ENCODE results near the gene TPCN2. TPM values are rescaled to one million over a fixed set of nuclear protein-coding genes. Genes with fewer than 3 reads are reported as not detected.
"Not testable (repeated sequence)": the region's sequence is repeated elsewhere in the genome, so short reads cannot be mapped to it uniquely, and the experiment has no call there.

The TPCN2 gene
- total and polyA plus RNA-seq, 2 experiments from 2014 or later = 39.4 to 42.2 TPM

DNA sequence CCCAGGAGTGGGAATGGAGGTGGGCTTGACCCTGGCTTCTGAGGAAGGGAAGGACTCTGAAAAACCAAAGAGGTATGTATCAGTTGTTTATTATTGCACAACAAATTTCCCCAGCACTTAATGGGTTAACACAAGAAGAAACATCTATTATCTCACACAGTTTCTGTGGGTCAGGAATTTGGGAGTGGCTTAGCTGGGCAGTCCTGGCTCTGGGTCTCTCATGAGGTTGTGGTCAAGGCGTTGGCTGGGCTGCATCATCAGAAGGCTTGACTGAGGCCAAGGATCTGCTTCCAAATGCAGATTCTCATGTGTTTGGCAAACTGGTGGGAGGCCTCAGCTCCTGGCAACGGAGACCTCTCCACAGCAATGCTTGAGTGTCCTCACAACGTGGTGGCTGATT lies 89.5 kb downstream of the TPCN2 start:
- Histone ChIP-seq H3K27me3 (no peaks in the 10 kb centered on the region), H3K4me1 (ENCODE audit: low read depth) (no peaks in the 10 kb centered on the region), H3K27ac (no peak overlapping the region), H3K4me3 (no peak overlapping the region), H3K9me3 (ENCODE audit: low read depth) (no peaks in the 10 kb centered on the region), H3K36me3 (no peaks in the 10 kb centered on the region)
- TF ChIP-seq, protein P1, sequence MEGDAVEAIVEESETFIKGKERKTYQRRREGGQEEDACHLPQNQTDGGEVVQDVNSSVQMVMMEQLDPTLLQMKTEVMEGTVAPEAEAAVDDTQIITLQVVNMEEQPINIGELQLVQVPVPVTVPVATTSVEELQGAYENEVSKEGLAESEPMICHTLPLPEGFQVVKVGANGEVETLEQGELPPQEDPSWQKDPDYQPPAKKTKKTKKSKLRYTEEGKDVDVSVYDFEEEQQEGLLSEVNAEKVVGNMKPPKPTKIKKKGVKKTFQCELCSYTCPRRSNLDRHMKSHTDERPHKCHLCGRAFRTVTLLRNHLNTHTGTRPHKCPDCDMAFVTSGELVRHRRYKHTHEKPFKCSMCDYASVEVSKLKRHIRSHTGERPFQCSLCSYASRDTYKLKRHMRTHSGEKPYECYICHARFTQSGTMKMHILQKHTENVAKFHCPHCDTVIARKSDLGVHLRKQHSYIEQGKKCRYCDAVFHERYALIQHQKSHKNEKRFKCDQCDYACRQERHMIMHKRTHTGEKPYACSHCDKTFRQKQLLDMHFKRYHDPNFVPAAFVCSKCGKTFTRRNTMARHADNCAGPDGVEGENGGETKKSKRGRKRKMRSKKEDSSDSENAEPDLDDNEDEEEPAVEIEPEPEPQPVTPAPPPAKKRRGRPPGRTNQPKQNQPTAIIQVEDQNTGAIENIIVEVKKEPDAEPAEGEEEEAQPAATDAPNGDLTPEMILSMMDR (IDR thresholded peaks at IDR 0.05; ENCODE audit: low read depth, low read length) = no peak
- DNase-seq (ENCODE audit: low read depth in 1 of 2, low spot score in 1 of 2) = peak in 1 of 2 donors; percentile 72

DNA sequence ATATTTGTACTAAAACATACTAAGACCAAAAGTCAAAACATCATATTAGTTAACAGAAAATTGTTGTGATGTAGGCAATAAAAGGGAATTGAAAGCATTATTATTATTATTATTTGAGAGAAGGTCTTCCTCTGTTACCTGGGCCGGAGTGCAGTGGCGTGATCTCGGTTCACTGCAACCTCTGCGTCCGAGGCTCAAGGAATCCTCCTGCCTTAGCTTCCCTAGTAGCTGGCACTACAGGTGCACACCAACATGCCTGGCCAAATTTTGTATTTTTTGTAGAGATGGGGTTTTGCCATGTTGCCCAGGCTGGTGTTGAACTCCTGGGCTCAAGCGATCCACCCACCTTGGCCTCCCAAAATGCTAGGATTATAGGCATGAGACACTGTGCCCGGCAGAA lies 91.4 kb downstream of the TPCN2 start:
- not testable (repeated sequence) for H3K27me3 ChIP-seq; H3K27ac ChIP-seq; H3K4me1 ChIP-seq (ENCODE audit: low read depth); H3K4me3 ChIP-seq; H3K36me3 ChIP-seq; DNase-seq (ENCODE audit: low read depth in 1 of 2, low spot score in 1 of 2); H3K9me3 ChIP-seq (ENCODE audit: low read depth)

DNA sequence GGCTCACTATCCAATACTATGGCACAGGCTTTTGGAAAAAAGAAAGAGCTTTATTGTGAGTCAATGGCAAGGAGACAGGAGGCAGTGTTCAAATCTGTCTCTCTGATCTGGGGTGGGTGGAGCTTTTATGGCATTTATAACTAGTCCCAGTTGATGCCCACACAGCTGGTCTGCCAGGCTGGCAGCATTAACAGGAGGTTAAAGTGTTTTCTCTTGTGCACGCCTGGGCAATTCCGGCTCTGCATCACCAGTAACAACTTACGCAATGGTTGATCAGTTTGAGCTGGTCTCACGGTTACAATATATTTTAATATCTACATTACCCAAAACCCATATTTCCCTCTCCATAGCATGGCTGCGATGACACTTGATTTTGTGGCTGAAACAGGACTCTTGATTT lies 91.9 kb downstream of the TPCN2 start:
- Histone ChIP-seq H3K4me3 (no peak overlapping the region), H3K9me3 (ENCODE audit: low read depth) (no peaks in the 10 kb centered on the region), H3K27ac (no peak overlapping the region), H3K27me3 (no peaks in the 10 kb centered on the region), H3K4me1 (ENCODE audit: low read depth) (no peaks in the 10 kb centered on the region), H3K36me3 (no peaks in the 10 kb centered on the region)
- TF ChIP-seq, protein P1 (IDR thresholded peaks at IDR 0.05; ENCODE audit: low read depth, low read length) = no peak
- no peak for DNase-seq (ENCODE audit: low read depth in 1 of 2, low spot score in 1 of 2)

DNA sequence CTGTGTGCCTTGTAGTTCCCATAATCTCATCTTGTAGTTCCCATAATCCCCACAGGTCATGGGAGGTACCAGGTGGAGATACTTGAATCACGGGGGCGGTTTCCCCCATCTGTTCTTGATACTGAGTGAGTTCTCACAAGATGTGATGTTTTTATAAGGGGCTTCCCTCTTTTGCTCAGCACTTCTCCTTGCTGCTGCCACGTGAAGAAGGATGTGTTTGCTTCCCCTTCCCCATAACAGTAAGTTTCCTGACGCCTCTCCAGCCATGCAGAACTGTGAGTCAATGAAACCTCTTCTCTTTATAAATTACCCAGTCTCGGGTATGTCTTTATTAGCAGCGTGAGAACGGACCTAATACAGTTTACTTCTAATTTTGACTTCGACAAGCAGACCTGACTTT lies 93.0 kb downstream of the TPCN2 start:
- Histone ChIP-seq H3K27me3 (no peaks in the 10 kb centered on the region), H3K4me3 (no peak overlapping the region), H3K27ac (no peak overlapping the region), H3K4me1 (ENCODE audit: low read depth) (no peaks in the 10 kb centered on the region), H3K9me3 (ENCODE audit: low read depth) (no peaks in the 10 kb centered on the region), H3K36me3 (no peaks in the 10 kb centered on the region)
- TF ChIP-seq, protein P1 (IDR thresholded peaks at IDR 0.05; ENCODE audit: low read depth, low read length) = no peak
- no peak for DNase-seq (ENCODE audit: low read depth in 1 of 2, low spot score in 1 of 2)

DNA sequence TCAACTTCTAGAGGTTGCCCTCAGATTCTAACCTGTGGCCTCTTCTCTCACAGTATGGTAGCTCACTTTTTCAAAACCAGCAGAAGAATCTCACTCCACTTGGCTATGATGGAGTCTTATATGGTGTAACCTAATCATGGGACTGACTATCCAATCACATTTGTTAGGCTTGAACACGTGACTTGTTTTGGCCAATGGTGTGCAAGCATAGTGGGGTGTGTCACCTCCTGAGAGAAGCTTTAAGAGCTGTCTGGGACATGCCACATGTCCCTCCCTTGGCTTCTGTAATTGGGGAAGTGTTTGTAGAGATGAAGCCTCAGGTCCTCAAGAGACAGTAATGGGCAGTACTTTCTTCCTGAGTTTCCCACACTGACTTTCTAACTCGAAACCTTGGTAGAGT lies 94.2 kb downstream of the TPCN2 start:
- Histone ChIP-seq H3K27me3 (no peaks in the 10 kb centered on the region), H3K4me3 (no peak overlapping the region)
- no peak for DNase-seq (ENCODE audit: low read depth in 1 of 2, low spot score in 1 of 2)

DNA sequence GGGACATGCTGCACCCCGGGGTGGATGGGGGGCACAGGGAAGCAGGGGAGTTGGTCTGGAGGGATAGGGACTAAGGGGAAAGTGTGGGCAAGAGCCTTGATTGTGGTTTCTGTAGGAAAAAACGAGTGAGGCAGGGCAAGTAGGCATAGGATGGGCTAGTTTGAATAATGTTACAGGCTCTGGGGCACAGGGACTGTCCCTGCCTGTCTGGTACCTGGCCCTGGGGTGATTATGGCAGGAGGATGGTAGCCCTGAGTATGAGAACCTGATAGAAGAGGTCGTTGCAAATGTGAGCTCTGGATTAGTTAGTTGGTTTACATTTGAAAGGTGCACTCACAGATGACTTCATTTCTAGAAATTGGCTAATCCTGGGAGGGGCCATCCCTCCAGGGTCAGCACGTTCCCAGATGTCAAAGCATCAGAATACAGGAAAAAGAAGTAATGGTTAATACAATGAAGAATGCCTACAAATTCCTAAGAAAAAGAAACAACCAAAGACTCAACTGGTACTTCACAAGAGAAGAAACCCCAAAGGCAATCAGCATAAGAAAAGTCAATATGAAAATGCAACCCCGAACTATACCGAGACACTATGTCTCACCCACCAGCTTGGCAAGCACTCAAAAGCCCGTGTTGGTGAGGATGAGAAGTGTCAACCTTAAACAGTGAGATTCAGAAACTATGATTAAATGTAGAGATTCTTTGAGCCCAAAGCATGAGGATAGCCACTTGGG lies 95.8 kb downstream of the TPCN2 start:
- Histone ChIP-seq H3K4me1 (ENCODE audit: low read depth) (no peaks in the 10 kb centered on the region), H3K36me3 (no peaks in the 10 kb centered on the region), H3K9me3 (ENCODE audit: low read depth) (no peaks in the 10 kb centered on the region), H3K27ac (no peak overlapping the region), H3K27me3 (no peaks in the 10 kb centered on the region), H3K4me3 (no peak overlapping the region)
- no peak for DNase-seq (ENCODE audit: low read depth in 1 of 2, low spot score in 1 of 2)
- TF ChIP-seq, protein P1 (IDR thresholded peaks at IDR 0.05; ENCODE audit: low read depth, low read length) = no peak

More for the DNA sequence above, 94.2 kb downstream of the TPCN2 start:
- Histone ChIP-seq H3K4me1 (ENCODE audit: low read depth) (no peaks in the 10 kb centered on the region), H3K36me3 (no peaks in the 10 kb centered on the region), H3K27ac (no peak overlapping the region), H3K9me3 (ENCODE audit: low read depth) (no peaks in the 10 kb centered on the region)
- TF ChIP-seq, protein P1 (IDR thresholded peaks at IDR 0.05; ENCODE audit: low read depth, low read length) = no peak

Data from cardiac muscle cell (in vitro differentiated cells and primary cell).